Measurements from ENCODE around the gene GBF1. TPM values are rescaled to one million over a fixed set of nuclear protein-coding genes. Genes with fewer than 3 reads are reported as not detected.

The GBF1 gene
- total and polyA plus RNA-seq, 10 of the 15 experiments (the other 5 are each of a cell fraction or from before 2014, with no cell fraction given), result 0.82 to 42.0 (median 21.8) TPM

- Histone ChIP-seq H3K4me3 (no peak overlapping the region), H3K4me1 (ENCODE audit: control insufficient read depth, insufficient read depth, low read length) (no peaks in the 10 kb centered on the region; the same call in 1 of the 2 replicates), H3K27me3 (replicated peaks in 1 of 2; ENCODE audit: control insufficient read depth in 2 of 2, insufficient read depth in 2 of 2, low read length in 1 of 2) (no peaks in the 10 kb centered on the region), H3K9ac (ENCODE audit: control insufficient read depth, insufficient read depth, low read length) (no peak overlapping the region), H4K20me1 (ENCODE audit: control insufficient read depth, insufficient read depth) (no peaks in the 10 kb centered on the region), H3K4me2 (ENCODE audit: control insufficient read depth, insufficient read depth) (no peak overlapping the region), H3K27ac (ENCODE audit: control insufficient read depth, insufficient read depth) (no peak overlapping the region), H3K79me2 (ENCODE audit: control insufficient read depth, insufficient read depth, low read length) (no peaks in the 10 kb centered on the region), H2AFZ (ENCODE audit: control insufficient read depth, low read depth, low read length) (no peak overlapping the region), H3K36me3 (ENCODE audit: control insufficient read depth in 2 of 2, insufficient read depth in 2 of 2, low read length in 1 of 2) (peaks cover 2 to 5% of the 10 kb centered on the region in 2 experiments; a peak in 2 of 4 replicates), H3K9me3 (replicated peaks; ENCODE audit: control insufficient read depth, insufficient read depth, low read length) (no peaks in the 10 kb centered on the region)
- 50% methylated on average over 2 of the region's 2 CpGs for WGBS (ENCODE audit: insufficient coverage, insufficient replicate concordance, low lambda C conversion rate, missing lambda C conversion rate)
- FAIRE-seq (no peak), DNase-seq (ENCODE audit: low read depth, low spot score) (no peak), ATAC-seq (no peak)
- ChIA-PET SMC1A (ENCODE audit: uncharacterized antibody, unreplicated experiment) (no interaction called here), POLR2A (interaction anchor here (0.5 to 1.7 kb wide), 2 partner anchors 112 to 311 kb away, joined by 3 to 4 read pairs; no protein-coding TSS in a partner anchor), CTCF (interaction anchor here (0.8 to 3.8 kb wide), 4 partner anchors 9 to 241 kb away, joined by 3 to 40 read pairs (median 16); no protein-coding TSS in a partner anchor), RAD21 (ENCODE audit: unreplicated experiment) (interaction anchor here (1.1 to 2.9 kb wide), 2 partner anchors 9 to 113 kb away, joined by 3 to 18 read pairs; no protein-coding TSS in a partner anchor)
- no peak for TF ChIP-seq FOXM1 (IDR thresholded peaks at IDR 0.05; ENCODE audit: low read depth, low read length)
- no peak for TF ChIP-seq NFXL1 (IDR thresholded peaks at IDR 0.05; ENCODE audit: borderline replicate concordance)
- no peak for TF ChIP-seq ASH2L (IDR thresholded peaks at IDR 0.05; ENCODE audit: borderline replicate concordance, low read depth)
- no peak for TF ChIP-seq ZNF384 (IDR thresholded peaks at IDR 0.05; ENCODE audit: borderline replicate concordance, low read depth, low read length)
- TF ChIP-seq MAX (IDR thresholded peaks at IDR 0.05; ENCODE audit: low read depth, low read length), result no peak
- TF ChIP-seq, protein P1, sequence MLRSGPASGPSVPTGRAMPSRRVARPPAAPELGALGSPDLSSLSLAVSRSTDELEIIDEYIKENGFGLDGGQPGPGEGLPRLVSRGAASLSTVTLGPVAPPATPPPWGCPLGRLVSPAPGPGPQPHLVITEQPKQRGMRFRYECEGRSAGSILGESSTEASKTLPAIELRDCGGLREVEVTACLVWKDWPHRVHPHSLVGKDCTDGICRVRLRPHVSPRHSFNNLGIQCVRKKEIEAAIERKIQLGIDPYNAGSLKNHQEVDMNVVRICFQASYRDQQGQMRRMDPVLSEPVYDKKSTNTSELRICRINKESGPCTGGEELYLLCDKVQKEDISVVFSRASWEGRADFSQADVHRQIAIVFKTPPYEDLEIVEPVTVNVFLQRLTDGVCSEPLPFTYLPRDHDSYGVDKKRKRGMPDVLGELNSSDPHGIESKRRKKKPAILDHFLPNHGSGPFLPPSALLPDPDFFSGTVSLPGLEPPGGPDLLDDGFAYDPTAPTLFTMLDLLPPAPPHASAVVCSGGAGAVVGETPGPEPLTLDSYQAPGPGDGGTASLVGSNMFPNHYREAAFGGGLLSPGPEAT (IDR thresholded peaks at IDR 0.05; ENCODE audit: low read depth), result no peak
- TF ChIP-seq ATF2 (IDR thresholded peaks at IDR 0.05; ENCODE audit: low read length), result no peak
- no peak for TF ChIP-seq EED (IDR thresholded peaks at IDR 0.05; ENCODE audit: low read depth)
- TF ChIP-seq, protein P2, sequence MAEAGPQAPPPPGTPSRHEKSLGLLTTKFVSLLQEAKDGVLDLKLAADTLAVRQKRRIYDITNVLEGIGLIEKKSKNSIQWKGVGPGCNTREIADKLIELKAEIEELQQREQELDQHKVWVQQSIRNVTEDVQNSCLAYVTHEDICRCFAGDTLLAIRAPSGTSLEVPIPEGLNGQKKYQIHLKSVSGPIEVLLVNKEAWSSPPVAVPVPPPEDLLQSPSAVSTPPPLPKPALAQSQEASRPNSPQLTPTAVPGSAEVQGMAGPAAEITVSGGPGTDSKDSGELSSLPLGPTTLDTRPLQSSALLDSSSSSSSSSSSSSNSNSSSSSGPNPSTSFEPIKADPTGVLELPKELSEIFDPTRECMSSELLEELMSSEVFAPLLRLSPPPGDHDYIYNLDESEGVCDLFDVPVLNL (IDR thresholded peaks at IDR 0.05; ENCODE audit: low read depth, low read length), result no peak
- TF ChIP-seq NBN (IDR thresholded peaks at IDR 0.05), result no peak
- no peak for TF ChIP-seq SMAD1 (IDR thresholded peaks at IDR 0.05; ENCODE audit: low read depth, partially characterized antibody)
- no peak for TF ChIP-seq MTA3 (IDR thresholded peaks at IDR 0.05; ENCODE audit: borderline replicate concordance, low read length)
- TF ChIP-seq RELA (IDR thresholded peaks at IDR 0.05; ENCODE audit: borderline replicate concordance, partially characterized antibody), result no peak
- TF ChIP-seq NFYB (IDR thresholded peaks at IDR 0.05; ENCODE audit: insufficient read depth, low read depth, low read length), result no peak
- TF ChIP-seq E2F8 (IDR thresholded peaks at IDR 0.05; ENCODE audit: low read depth, partially characterized antibody), result no peak
- intact Hi-C loops (cut with micrococcal nuclease; ENCODE audit: unreplicated experiment), result no loop called here
- no TSS peak for BruUV-seq (replicated peaks)
- in situ Hi-C loops (cut with MboI), result no loop called here
Observed at GRCh38 chr10:102342458-102342857, 97.1 kb downstream of the GBF1 start.

Data from GM12878 (cell line).